Neural cell (in vitro differentiated cells): Measurements from ENCODE around the gene POLR1C. TPM values are rescaled to one million over a fixed set of nuclear protein-coding genes. Genes with fewer than 3 reads are reported as not detected.
"Not testable (repeated sequence)": the region's sequence is repeated elsewhere in the genome, so short reads cannot be mapped to it uniquely, and the experiment has no call there.

Experiments
- H2AFZ ChIP-seq: fragments of 200-600, 300-800 bp; sonication (generic), shearing (Covaris generic); 2 replicates; pipeline ENCODE4 v1.6.0; 2014; ENCODE audit warnings: low read depth, mild to moderate bottlenecking, antibody characterized with exemption, low read length, moderate library complexity
- H3F3A ChIP-seq: fragments of 200-600 bp; shearing (Covaris generic); 2 replicates; pipeline ENCODE4 v1.6.1; 2016; ENCODE audit warnings: mild to moderate bottlenecking, moderate library complexity, mixed read lengths, antibody characterized with exemption, low read length; ENCODE audit not compliant: insufficient read depth, poor library complexity, severe bottlenecking
- H3K27ac ChIP-seq: fragments of 200-600, 300-800 bp; sonication (generic), shearing (Covaris generic); 2 replicates; pipeline ENCODE4 v1.5.1; 2014; ENCODE audit warnings: mild to moderate bottlenecking, low read length, moderate library complexity
- H3K27me3 ChIP-seq: fragments of 300-800, 200-600 bp; sonication (generic), shearing (Covaris generic); 2 replicates; pipeline ENCODE4 v1.6.0; 2014; ENCODE audit warnings: mild to moderate bottlenecking, low read depth, low read length, moderate library complexity; ENCODE audit not compliant: insufficient read depth
- H3K36me3 ChIP-seq: fragments of 300-800, 200-600 bp; sonication (generic), shearing (Covaris generic); 2 replicates; pipeline ENCODE4 v1.5.1; 2014; ENCODE audit warnings: mild to moderate bottlenecking, antibody characterized with exemption, low read length, moderate library complexity; ENCODE audit not compliant: insufficient read depth
- H3K4me2 ChIP-seq: fragments of 300-800, 200-600 bp; sonication (generic), shearing (Covaris generic); 2 replicates; pipeline ENCODE4 v1.6.0; 2014; ENCODE audit warnings: mild to moderate bottlenecking, low read length
- H3K4me3 ChIP-seq: fragments of 300-800, 200-600 bp; sonication (generic), shearing (Covaris generic); 2 replicates; pipeline ENCODE4 v1.5.1; 2014; ENCODE audit warnings: mild to moderate bottlenecking, low read length, moderate library complexity
- H3K79me2 ChIP-seq: fragments of 200-600 bp; shearing (Covaris generic); replicated peaks from 2 replicates; pipeline ENCODE4 v1.6.0; 2014; ENCODE audit warnings: mild to moderate bottlenecking, low read length, moderate library complexity; ENCODE audit not compliant: insufficient read depth
- H3K9ac ChIP-seq: fragments of 300-800, 200-600 bp; sonication (generic), shearing (Covaris generic); 2 replicates; pipeline ENCODE4 v1.6.1; 2016; ENCODE audit warnings: mild to moderate bottlenecking, low read length, mixed read lengths
- H3K9me2 ChIP-seq: fragments of 200-600 bp; shearing (Covaris generic); 2 replicates; pipeline ENCODE4 v1.6.1; 2016; ENCODE audit warnings: mild to moderate bottlenecking, low read length, mixed read lengths; ENCODE audit not compliant: insufficient read depth
- H3K9me3 ChIP-seq: fragments of 200-600, 300-800 bp; sonication (generic), shearing (Covaris generic); 2 replicates; pipeline ENCODE4 v1.6.1; 2016; ENCODE audit warnings: mild to moderate bottlenecking, mixed run types, low read length, moderate library complexity, mixed read lengths
- H4K20me1 ChIP-seq: fragments of 200-600 bp; shearing (Covaris generic); 2 replicates; pipeline ENCODE4 v1.6.1; 2016; ENCODE audit warnings: mild to moderate bottlenecking, mixed run types; ENCODE audit not compliant: insufficient read depth
- EP300 ChIP-seq: fragments of 450-650 bp; conservative IDR thresholded peaks from 2 replicates; pipeline ENCODE4 v1.6.1; 2014; ENCODE audit warnings: antibody characterized with exemption, mild to moderate bottlenecking, moderate library complexity; ENCODE audit not compliant: poor library complexity, severe bottlenecking
- EZH2 ChIP-seq: fragments of 200-600, 300-800 bp; shearing (Covaris generic), sonication (generic); IDR thresholded peaks from 2 replicates; pipeline ENCODE4 v1.6.1; 2014; ENCODE audit warnings: antibody characterized with exemption, low read length, borderline replicate concordance, mild to moderate bottlenecking; ENCODE audit not compliant: insufficient read depth, poor library complexity, severe bottlenecking
- MXI1 ChIP-seq: fragments of 450-650 bp; conservative IDR thresholded peaks from 2 replicates; pipeline ENCODE4 v1.6.1; 2014; ENCODE audit warnings: antibody characterized with exemption, mild to moderate bottlenecking; ENCODE audit not compliant: poor library complexity, severe bottlenecking
- POLR2AphosphoS5 ChIP-seq: IDR thresholded peaks from 2 replicates; pipeline ENCODE4 v1.6.1; 2012
- RAD21 ChIP-seq: fragments of 450-650 bp; conservative IDR thresholded peaks from 2 replicates; pipeline ENCODE4 v1.6.1; 2014; ENCODE audit warnings: antibody characterized with exemption, mild to moderate bottlenecking, moderate library complexity
- SMC3 ChIP-seq: fragments of 450-650 bp; conservative IDR thresholded peaks from 2 replicates; pipeline ENCODE4 v1.6.1; 2014; ENCODE audit warnings: antibody characterized with exemption, mild to moderate bottlenecking, moderate library complexity; ENCODE audit not compliant: poor library complexity
- TAF1 ChIP-seq: IDR thresholded peaks from 2 replicates; pipeline ENCODE4 v1.6.1; 2012; ENCODE audit warnings: low read depth
- polyA plus RNA-seq: library from polyadenylated mRNA; depleted of rRNA; stranded (reverse); fragments of >200 nt; gene quantifications from 2 replicates; pipeline ENCODE4 v1.2.3, GENCODE V29; 2014
- TF ChIP-seq, protein P1 (sequence below): IDR thresholded peaks from 2 replicates; pipeline ENCODE4 v1.6.1; 2012; ENCODE audit warnings: borderline replicate concordance
- TF ChIP-seq, protein P2 (sequence below): fragments of 450-650 bp; IDR thresholded peaks from 2 replicates; pipeline ENCODE4 v1.5.1; 2014; ENCODE audit warnings: antibody characterized with exemption, mild to moderate bottlenecking, moderate library complexity; ENCODE audit not compliant: poor library complexity, severe bottlenecking

POLR1C gene
- polyA plus RNA-seq, 1 donor from 2014 or later: 88.7 TPM

DNA sequence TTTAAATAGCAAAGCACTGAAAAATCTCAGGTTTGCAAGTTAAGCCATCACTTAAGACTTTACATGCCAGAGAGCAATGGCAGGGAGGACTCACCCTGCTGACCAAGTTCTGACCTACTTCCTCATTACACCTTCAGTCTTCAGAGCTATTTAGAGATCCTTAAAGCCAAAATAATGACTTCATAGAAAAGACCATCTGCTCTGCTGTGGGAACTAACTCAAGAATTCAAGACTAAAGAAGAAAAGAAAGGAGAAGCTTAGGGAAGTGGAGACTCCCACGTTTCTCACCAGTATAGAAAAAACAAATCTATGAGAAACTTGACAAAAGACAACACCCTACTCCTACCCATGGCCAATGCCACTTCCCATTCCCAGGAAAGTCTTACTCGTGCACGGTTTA, 30.3 kb downstream of the POLR1C start:
- no peak for TF ChIP-seq EP300
- TF ChIP-seq SMC3: no peak
- TF ChIP-seq EZH2: no peak
- TF ChIP-seq TAF1: no peak
- no peak for TF ChIP-seq MXI1
- TF ChIP-seq RAD21: no peak
- TF ChIP-seq, protein P1, sequence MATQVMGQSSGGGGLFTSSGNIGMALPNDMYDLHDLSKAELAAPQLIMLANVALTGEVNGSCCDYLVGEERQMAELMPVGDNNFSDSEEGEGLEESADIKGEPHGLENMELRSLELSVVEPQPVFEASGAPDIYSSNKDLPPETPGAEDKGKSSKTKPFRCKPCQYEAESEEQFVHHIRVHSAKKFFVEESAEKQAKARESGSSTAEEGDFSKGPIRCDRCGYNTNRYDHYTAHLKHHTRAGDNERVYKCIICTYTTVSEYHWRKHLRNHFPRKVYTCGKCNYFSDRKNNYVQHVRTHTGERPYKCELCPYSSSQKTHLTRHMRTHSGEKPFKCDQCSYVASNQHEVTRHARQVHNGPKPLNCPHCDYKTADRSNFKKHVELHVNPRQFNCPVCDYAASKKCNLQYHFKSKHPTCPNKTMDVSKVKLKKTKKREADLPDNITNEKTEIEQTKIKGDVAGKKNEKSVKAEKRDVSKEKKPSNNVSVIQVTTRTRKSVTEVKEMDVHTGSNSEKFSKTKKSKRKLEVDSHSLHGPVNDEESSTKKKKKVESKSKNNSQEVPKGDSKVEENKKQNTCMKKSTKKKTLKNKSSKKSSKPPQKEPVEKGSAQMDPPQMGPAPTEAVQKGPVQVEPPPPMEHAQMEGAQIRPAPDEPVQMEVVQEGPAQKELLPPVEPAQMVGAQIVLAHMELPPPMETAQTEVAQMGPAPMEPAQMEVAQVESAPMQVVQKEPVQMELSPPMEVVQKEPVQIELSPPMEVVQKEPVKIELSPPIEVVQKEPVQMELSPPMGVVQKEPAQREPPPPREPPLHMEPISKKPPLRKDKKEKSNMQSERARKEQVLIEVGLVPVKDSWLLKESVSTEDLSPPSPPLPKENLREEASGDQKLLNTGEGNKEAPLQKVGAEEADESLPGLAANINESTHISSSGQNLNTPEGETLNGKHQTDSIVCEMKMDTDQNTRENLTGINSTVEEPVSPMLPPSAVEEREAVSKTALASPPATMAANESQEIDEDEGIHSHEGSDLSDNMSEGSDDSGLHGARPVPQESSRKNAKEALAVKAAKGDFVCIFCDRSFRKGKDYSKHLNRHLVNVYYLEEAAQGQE: no peak
- TF ChIP-seq POLR2AphosphoS5: no peak
- TF ChIP-seq, protein P2, sequence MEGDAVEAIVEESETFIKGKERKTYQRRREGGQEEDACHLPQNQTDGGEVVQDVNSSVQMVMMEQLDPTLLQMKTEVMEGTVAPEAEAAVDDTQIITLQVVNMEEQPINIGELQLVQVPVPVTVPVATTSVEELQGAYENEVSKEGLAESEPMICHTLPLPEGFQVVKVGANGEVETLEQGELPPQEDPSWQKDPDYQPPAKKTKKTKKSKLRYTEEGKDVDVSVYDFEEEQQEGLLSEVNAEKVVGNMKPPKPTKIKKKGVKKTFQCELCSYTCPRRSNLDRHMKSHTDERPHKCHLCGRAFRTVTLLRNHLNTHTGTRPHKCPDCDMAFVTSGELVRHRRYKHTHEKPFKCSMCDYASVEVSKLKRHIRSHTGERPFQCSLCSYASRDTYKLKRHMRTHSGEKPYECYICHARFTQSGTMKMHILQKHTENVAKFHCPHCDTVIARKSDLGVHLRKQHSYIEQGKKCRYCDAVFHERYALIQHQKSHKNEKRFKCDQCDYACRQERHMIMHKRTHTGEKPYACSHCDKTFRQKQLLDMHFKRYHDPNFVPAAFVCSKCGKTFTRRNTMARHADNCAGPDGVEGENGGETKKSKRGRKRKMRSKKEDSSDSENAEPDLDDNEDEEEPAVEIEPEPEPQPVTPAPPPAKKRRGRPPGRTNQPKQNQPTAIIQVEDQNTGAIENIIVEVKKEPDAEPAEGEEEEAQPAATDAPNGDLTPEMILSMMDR: no peak
- H3K27ac ChIP-seq: no peak overlapping the region
- no peak overlapping the region for H3K9ac ChIP-seq
- no peak overlapping the region for H3K4me2 ChIP-seq
- no peaks in the 10 kb centered on the region for H3K9me3 ChIP-seq
- no peaks in the 10 kb centered on the region for H3K9me2 ChIP-seq
- no peak overlapping the region for H2AFZ ChIP-seq
- no peaks in the 10 kb centered on the region for H4K20me1 ChIP-seq
- H3F3A ChIP-seq: no peaks in the 10 kb centered on the region
- H3K27me3 ChIP-seq: no peaks in the 10 kb centered on the region
- H3K79me2 ChIP-seq: no peaks in the 10 kb centered on the region
- no peaks in the 10 kb centered on the region for H3K36me3 ChIP-seq
- H3K4me3 ChIP-seq: no peak overlapping the region

DNA sequence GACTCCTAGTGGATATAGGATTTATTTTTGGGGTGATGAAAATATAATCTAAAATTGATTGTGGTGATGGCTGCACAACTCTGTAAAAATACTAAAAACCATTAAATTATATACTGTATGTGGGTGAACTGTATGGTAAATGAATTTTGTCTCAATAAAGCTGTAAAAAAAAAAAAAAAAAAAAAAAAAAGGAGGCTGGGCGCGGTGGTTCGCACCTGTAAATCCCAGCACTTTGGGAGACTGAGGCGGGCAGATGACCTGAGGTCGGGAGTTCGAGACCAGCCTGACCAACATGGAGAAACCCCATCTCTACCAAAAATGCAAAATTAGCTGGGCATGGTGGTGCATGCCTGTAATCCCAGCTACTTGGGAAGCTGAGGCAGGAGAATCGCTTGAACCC, 40.7 kb downstream of the POLR1C start:
- not testable (repeated sequence) for H3K9me3 ChIP-seq, H4K20me1 ChIP-seq

DNA sequence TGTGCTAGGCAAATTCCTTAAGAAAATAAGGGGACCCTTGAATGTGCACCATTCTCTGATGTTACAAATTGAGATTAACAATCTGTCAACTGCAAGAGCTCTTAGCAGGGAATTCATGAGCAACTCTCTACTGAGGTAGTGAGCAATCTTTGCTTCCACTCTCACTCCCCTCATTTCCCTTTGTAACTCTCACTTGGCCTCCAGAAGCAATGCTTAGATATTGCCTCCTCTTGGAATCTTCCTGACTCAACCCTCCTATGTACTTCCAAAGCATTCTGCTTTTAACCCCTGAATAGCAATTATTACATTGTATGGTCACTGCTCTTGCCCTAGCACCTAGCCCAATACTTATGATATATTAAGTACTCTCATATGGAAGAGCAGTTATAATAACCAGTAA, 42.4 kb downstream of the POLR1C start:
- Histone ChIP-seq H3K4me3 (no peak overlapping the region), H3F3A (no peaks in the 10 kb centered on the region), H2AFZ (no peak overlapping the region), H3K79me2 (no peaks in the 10 kb centered on the region), H3K36me3 (peaks cover 8% of the 10 kb centered on the region), H3K27me3 (no peaks in the 10 kb centered on the region), H3K9me3 (no peaks in the 10 kb centered on the region), H3K27ac (no peak overlapping the region), H3K9me2 (no peaks in the 10 kb centered on the region), H3K4me2 (no peak overlapping the region), H3K9ac (no peak overlapping the region), H4K20me1 (no peaks in the 10 kb centered on the region)
- no peak for TF ChIP-seq RAD21
- no peak for TF ChIP-seq MXI1
- TF ChIP-seq POLR2AphosphoS5: no peak
- TF ChIP-seq, protein P1: no peak
- TF ChIP-seq, protein P2: no peak
- no peak for TF ChIP-seq EP300
- no peak for TF ChIP-seq SMC3
- no peak for TF ChIP-seq TAF1
- no peak for TF ChIP-seq EZH2

More for the DNA sequence above, 40.7 kb downstream of the POLR1C start:
- H3K79me2 ChIP-seq, H3K9ac ChIP-seq, H3K4me2 ChIP-seq, H3K27ac ChIP-seq, H3K27me3 ChIP-seq, H3F3A ChIP-seq, H3K9me2 ChIP-seq, H3K36me3 ChIP-seq, H3K4me3 ChIP-seq, H2AFZ ChIP-seq: not testable (repeated sequence)
